Measurements from ENCODE around the gene HSBP1L1.

DNA sequence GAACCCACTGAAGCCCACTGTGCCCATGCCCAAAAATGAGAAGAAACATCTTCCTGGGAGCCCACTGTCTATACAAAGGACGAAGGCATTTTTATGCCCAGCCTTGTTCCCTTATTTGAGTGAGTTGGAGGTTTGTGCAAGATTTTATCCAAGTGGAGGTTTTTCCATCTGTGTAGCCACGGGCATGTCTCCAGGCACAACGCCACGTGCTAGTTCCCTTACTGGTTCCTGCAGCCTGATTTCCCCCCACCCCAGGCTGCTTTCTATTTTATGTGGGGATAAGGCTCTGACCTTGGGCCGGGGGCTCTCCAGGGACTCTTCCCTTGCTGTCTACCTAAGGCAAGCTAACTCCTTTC is 46.1 kb downstream of the HSBP1L1 start:
- TF ChIP-seq POLR2A (IDR thresholded peaks at IDR 0.05; ENCODE audit: extremely low read depth, insufficient read length) = no peak
- TF ChIP-seq, protein P1, sequence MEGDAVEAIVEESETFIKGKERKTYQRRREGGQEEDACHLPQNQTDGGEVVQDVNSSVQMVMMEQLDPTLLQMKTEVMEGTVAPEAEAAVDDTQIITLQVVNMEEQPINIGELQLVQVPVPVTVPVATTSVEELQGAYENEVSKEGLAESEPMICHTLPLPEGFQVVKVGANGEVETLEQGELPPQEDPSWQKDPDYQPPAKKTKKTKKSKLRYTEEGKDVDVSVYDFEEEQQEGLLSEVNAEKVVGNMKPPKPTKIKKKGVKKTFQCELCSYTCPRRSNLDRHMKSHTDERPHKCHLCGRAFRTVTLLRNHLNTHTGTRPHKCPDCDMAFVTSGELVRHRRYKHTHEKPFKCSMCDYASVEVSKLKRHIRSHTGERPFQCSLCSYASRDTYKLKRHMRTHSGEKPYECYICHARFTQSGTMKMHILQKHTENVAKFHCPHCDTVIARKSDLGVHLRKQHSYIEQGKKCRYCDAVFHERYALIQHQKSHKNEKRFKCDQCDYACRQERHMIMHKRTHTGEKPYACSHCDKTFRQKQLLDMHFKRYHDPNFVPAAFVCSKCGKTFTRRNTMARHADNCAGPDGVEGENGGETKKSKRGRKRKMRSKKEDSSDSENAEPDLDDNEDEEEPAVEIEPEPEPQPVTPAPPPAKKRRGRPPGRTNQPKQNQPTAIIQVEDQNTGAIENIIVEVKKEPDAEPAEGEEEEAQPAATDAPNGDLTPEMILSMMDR (IDR thresholded peaks at IDR 0.05; ENCODE audit: low read depth, low read length) = no peak
- TF ChIP-seq, protein P2, sequence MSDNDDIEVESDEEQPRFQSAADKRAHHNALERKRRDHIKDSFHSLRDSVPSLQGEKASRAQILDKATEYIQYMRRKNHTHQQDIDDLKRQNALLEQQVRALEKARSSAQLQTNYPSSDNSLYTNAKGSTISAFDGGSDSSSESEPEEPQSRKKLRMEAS (IDR thresholded peaks at IDR 0.05; ENCODE audit: low read depth, low read length) = no peak

Data from NB4 (cell line).